Left colon (tissue), 2 donors: ENCODE results near the gene GNRHR. TPM values are rescaled to one million over a fixed set of nuclear protein-coding genes. Genes with fewer than 3 reads are reported as not detected.
"Not testable (repeated sequence)": the region's sequence is repeated elsewhere in the genome, so short reads cannot be mapped to it uniquely, and the experiment has no call there.

ENCODE experiments used
- ATAC-seq: fragments of 200-7000 bp; cut with Tn5 transposase; one replicate; pipeline ENCODE4 v1.9.1; 2020; ENCODE audit warnings: mild to moderate bottlenecking, moderate library complexity
- DNase-seq, 2 donors: peaks; one replicate each; pipeline ENCODE4 v3.0.0-alpha.2; 2020
- intact Hi-C, 2 donors: fragments of 100-400 bp; cut with DNase I in 1 of 2; cut with micrococcal nuclease in 1 of 2; formaldehyde crosslinking; loops; one replicate each; pipeline versions ENCODE4 v1.11.2 to v1.14.0; 2022; cut with DNase I, micrococcal nuclease
- long read RNA-seq: library from polyadenylated mRNA; unstranded; transcript quantifications from one replicate; pipeline ENCODE4 v2.0.0, GENCODE V29; 2021
- total RNA-seq, 2 donors: library from RNA; stranded (reverse); fragmentation: NEBNext Ultra II Directional; extraction: Animal tissue kit (Norgen Biotek cat#: 25700); gene quantifications; one replicate each; pipeline ENCODE4 v1.2.1, GENCODE V29; 2021
- donor health status: DM: no; HTN: no; CAD: no.
- donor health status: DM: yes; HTN: yes; CAD: no.

GNRHR gene, protein sequence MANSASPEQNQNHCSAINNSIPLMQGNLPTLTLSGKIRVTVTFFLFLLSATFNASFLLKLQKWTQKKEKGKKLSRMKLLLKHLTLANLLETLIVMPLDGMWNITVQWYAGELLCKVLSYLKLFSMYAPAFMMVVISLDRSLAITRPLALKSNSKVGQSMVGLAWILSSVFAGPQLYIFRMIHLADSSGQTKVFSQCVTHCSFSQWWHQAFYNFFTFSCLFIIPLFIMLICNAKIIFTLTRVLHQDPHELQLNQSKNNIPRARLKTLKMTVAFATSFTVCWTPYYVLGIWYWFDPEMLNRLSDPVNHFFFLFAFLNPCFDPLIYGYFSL
- not detected for total RNA-seq
- long read RNA-seq: 0 reads

- DNase-seq (no peak), ATAC-seq (no peak)
- intact Hi-C loops: no loop called here
These were observed at the start of gene GNRHR for GRCh38 chr4:67754288-67754687. TSS of gene GNRHR (minus strand) at chr4:67754388. CDS start at chr4:67754335, 53 bp downstream.

GRCh38 chr4:67796810-67797209, 42.6 kb upstream of the GNRHR start:
- ATAC-seq: no peak

GRCh38 chr4:67790721-67791120, 36.5 kb upstream of the GNRHR start:
- ATAC-seq (no peak), DNase-seq (no peak)
- intact Hi-C loops: no loop called here

More at GRCh38 chr4:67796810-67797209, 42.6 kb upstream of the GNRHR start:
- no peak for DNase-seq
- intact Hi-C loops: no loop called here

- ATAC-seq (no peak), DNase-seq (no peak)
- intact Hi-C loops: no loop called here
These were observed 33.1 kb upstream of the GNRHR start for GRCh38 chr4:67787311-67787710.

DNA sequence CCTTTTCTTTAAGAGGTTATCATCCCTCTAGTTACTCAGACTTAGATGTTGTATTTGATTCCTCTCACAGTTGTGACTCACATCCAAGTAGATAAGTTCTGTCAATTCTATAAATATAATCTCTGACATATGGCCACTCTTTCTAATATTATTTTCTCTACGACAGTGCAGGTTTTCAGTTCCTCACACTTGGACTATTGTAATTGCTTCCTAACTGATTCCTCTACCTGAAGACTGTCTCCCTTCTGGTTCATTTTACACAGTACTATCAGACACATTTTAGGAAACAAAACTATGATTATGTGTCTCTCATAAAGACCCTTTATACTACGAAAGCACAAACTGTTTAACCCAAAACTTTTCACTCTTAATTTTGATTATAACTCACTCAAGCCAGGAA, 31.3 kb upstream of the GNRHR start:
- intact Hi-C loops: no loop called here
- DNase-seq: no peak
- ATAC-seq: no peak

- intact Hi-C loops: no loop called here
- DNase-seq (no peak), ATAC-seq (no peak)
These were observed 25.4 kb upstream of the GNRHR start for GRCh38 chr4:67779631-67780030.

DNA sequence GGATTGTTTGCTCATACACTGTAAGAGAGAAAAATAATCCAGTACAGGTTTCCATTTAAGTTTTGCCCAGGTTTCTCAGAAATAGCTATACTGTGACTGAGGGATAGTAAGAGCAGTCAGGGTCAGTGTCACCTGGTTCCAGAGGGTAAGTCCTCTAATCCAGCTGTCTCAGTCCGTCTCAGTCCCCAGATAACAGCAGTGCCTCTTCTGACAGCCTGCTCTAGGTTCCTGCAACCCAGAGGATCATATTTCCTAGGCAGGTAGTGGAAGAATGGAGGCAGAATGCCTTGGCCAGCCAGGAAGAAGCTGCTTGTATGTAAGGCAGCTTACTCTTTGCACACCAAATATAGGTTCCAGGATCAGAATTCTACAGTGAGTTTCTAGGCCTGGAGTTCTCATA, 22.6 kb upstream of the GNRHR start:
- intact Hi-C loops: no loop called here
- DNase-seq (no peak), ATAC-seq (no peak)

DNA sequence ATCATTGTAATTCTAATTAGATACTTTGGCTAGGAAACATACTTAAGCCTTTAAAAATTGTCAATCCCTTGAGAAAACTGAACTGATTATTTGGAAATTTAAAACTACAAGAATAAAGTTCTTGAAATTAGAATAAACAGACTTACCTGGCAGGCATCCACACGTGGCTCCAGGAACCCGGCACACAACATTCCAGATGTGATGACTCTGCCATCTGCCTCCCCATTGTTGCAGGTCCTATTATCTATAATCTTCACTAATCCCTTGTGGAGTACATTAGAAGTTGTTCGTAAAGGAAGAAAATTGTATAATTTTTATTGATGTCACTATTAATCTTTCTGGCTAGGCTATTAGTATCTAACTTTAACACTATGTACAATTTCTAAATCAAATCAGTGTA, 16.2 kb upstream of the GNRHR start:
- ATAC-seq (no peak), DNase-seq (no peak)
- intact Hi-C loops: no loop called here

GRCh38 chr4:67765928-67766327, 11.7 kb upstream of the GNRHR start:
- ATAC-seq (no peak), DNase-seq (no peak)
- intact Hi-C loops: no loop called here

DNA sequence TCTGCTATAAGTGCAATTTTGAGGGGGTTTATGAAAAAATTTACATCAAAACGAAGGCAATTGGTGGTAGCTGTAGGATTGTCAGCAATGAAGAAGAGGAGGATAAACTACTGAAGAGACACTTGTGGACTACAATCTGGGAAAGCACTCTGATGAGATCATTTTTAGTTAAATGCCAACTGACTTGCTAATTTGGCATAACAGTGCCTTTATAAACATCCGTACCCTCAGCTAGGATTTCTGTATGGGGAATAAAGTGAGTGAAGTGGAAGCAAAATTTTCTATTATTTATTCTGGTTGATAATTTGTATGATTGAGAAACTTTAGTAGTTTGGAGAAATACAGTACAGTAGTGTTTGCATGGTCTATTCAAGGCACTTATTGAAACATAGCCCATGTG, 11.2 kb upstream of the GNRHR start:
- ATAC-seq (no peak), DNase-seq (no peak)
- intact Hi-C loops: no loop called here

- ATAC-seq: no peak
- intact Hi-C loops: no loop called here
- no peak for DNase-seq
These were observed 10.0 kb upstream of the GNRHR start for GRCh38 chr4:67764183-67764582.

DNA sequence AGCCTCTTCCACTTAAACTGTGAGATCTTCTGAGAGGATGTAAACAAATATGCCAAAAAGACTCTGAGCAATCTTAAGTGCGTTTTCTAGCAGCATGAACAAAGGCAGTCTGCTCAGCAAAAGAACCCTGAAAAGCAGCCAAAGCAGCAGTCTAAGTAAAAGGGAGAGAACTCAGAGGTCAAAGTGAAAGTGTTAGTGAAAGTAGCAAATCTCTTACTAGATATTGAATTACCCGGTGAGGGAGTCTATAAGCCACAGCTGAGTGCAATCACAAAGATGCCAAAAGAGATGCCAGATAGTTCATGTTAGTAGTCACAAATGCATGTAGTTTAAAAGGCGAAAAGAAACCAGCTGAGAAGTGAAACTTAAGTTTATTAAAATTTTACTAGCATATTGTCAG, 7.9 kb upstream of the GNRHR start:
- DNase-seq: no peak
- ATAC-seq: no peak
- intact Hi-C loops: no loop called here

DNA sequence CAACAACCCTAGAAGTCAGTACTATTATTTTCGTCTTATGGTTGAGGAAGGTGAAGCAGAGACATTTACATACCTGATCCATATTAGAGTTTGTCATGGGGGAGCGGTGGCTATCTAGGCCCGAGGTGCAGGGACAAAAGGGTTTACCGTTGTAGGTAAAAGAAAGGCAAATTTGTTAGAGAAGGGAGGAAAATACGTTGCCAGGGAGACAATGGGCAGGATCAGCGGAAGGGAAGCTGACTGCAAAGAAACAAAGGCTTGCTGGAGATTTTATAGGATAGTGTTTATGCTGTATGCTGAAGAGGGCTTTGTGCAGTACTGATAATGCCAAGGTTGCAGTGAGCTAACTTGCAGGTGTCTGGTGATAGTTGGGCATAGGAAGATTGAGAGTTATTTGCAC, 2.8 kb upstream of the GNRHR start:
- DNase-seq, ATAC-seq, intact Hi-C loops: not testable (repeated sequence)

DNA sequence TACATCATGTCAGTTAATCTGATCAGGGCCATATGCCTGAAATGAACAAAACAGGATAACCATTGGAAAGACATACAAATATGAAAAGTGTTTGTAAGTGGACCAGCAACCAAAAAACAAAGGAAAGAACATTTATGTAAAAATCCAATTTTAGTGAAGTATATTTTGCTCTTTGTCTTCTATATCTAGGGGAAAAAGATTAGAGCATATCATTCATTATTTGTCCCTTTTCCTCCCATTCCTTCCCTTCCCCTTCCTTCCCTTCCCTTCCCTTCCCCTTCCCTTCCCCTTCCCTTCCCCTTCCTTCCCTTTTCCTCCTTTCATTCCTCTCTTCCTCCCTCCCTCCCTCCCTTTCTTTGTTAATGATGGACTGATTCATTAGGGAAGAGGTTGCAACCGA, 1.8 kb upstream of the GNRHR start:
- no peak for DNase-seq
- intact Hi-C loops: no loop called here
- no peak for ATAC-seq

DNA sequence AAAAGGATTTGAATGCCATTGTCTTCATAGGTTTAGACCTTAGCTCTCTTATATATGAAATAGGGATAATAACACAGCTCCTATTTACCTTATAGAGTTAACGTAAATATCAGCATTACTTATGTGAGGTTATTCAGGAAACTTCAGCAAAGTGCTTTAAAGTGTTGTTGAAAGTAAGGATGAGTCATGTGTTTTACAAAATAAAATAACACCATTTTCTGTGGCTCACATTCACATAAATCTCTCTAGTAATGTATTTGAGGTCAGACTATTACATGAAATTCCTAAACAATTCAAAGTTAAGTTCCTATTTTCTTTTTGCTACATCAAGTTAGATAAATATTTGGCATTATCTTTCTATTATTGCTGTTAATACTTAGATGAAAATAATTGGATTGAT, 2.9 kb downstream of the GNRHR start:
- DNase-seq: no peak
- no peak for ATAC-seq
- intact Hi-C loops: no loop called here

- ATAC-seq (no peak), DNase-seq (no peak)
- intact Hi-C loops: no loop called here
These were observed 3.5 kb downstream of the GNRHR start for GRCh38 chr4:67750691-67751090.

- no peak for ATAC-seq
- intact Hi-C loops: no loop called here
- DNase-seq: no peak
These were observed 4.9 kb downstream of the GNRHR start for GRCh38 chr4:67749286-67749685.

GRCh38 chr4:67746797-67747495, 7.2 kb downstream of the GNRHR start:
- DNase-seq (no peak), ATAC-seq (no peak)
- intact Hi-C loops: no loop called here

DNA sequence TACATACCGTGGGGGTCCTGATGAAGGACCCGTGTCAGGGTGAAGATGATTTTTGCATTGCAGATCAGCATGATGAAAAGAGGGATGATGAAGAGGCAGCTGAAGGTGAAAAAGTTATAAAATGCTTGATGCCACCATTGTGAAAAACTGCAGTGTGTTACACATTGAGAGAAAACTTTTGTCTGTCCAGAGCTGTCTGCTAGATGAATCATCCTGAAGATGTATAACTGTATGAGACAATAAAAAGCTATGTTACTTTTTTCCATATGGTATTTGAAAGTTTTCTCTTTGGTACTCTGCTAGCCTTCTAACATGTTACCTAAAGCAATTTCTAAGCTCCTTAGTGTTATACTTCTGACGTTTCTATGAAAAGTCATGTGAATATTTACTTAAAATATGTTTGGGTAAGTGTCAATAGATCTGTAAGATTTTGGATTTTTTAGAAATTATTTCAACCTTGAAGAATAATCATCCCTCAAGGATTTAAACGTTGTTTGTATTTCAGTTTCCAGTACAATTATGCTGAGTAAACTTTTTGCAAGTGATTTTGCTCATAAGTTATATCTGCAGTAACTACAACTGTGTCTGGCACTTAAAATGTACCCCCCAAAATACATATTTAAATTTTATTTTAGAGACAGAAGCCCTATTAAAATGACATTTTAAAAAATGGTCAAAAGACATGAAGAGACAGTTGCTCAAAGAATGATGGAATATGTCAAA, 9.5 kb downstream of the GNRHR start:
- intact Hi-C loops: no loop called here
- ATAC-seq: no peak
- no peak for DNase-seq

DNA sequence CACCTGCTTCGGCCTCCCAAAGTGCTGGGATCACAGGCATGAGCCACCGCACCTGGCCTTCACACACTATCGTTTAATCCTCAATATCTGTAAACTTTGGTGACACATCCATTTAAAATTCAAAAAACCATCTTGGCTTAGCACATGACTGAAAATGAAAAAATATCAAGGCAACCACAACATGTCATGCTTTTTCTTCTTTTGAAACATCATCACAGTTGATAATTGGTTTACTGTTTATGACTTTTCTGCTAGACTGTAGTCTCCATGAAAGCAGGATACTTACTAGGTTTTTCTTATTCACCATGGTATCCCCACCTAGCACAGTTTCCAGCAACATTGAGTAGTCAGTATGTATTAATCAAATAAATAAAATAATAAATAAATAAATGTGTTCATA, 11.0 kb downstream of the GNRHR start:
- ATAC-seq: no peak
- DNase-seq: no peak
- intact Hi-C loops: no loop called here
